DND-41 (cell line): Measurements from ENCODE around the gene RPH3AL.
"Not testable (repeated sequence)": the region's sequence is repeated elsewhere in the genome, so short reads cannot be mapped to it uniquely, and the experiment has no call there.

Source experiments
- EZH2 ChIP-seq: IDR thresholded peaks from 3 replicates; pipeline ENCODE4 v1.6.1; 2012; ENCODE audit warnings: borderline replicate concordance, low read depth, mild to moderate bottlenecking, moderate library complexity, low read length, inconsistent platforms; ENCODE audit not compliant: severe bottlenecking
- TF ChIP-seq, protein P1 (sequence below): IDR thresholded peaks from 2 replicates; pipeline ENCODE4 v1.5.1; 2012; ENCODE audit warnings: borderline replicate concordance, low read length, moderate library complexity, mild to moderate bottlenecking; ENCODE audit not compliant: poor library complexity, severe bottlenecking; ENCODE audit errors: extremely low read depth

DNA sequence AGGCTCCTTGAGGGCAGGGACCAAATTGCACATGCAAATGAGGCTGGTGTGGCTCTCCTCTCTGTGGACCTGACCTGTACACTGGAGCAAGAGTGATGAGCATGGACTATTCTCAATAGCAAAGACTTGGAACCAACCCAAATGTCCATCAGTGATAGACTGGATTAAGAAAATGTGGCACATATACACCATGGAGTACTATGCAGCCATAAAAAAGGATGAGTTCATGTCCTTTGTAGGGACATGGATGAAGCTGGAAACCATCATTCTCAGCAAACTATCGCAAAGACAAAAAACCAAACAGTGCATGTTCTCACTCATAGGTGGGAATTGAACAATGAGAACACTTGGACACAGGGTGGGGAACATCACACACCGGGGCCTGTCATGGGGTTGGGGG lies 128.0 kb downstream of the RPH3AL start:
- TF ChIP-seq, protein P1, sequence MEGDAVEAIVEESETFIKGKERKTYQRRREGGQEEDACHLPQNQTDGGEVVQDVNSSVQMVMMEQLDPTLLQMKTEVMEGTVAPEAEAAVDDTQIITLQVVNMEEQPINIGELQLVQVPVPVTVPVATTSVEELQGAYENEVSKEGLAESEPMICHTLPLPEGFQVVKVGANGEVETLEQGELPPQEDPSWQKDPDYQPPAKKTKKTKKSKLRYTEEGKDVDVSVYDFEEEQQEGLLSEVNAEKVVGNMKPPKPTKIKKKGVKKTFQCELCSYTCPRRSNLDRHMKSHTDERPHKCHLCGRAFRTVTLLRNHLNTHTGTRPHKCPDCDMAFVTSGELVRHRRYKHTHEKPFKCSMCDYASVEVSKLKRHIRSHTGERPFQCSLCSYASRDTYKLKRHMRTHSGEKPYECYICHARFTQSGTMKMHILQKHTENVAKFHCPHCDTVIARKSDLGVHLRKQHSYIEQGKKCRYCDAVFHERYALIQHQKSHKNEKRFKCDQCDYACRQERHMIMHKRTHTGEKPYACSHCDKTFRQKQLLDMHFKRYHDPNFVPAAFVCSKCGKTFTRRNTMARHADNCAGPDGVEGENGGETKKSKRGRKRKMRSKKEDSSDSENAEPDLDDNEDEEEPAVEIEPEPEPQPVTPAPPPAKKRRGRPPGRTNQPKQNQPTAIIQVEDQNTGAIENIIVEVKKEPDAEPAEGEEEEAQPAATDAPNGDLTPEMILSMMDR, result not testable (repeated sequence)
- not testable (repeated sequence) for TF ChIP-seq EZH2
